ENCODE measurements around the gene TRPM3. TPM values are rescaled to one million over a fixed set of nuclear protein-coding genes. Genes with fewer than 3 reads are reported as not detected.

Gene TRPM3
- total and polyA plus RNA-seq, 2 of the 13 experiments (the other 11 are each of a cell fraction or from before 2014, with no cell fraction given), result not detected

DNA sequence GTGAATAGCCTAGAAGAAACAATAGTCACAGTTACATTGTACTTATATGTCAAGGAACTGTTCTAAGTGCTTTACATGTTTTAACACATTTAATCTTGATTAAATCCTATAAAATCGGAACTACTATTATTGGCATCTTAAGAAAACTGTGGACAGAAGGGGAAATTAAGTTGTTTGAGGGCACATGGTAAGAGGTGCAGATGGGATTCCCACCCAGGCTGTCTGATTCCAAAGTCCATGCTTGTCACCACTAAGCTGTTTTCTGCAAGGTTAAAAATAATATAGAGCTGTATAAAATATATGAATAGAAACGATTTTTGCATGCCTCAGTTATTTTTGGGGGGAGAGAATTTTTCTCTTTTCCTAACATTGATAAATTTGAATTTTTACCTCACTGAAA, 512.4 kb downstream of the TRPM3 start:
- Histone ChIP-seq H3K79me2 (ENCODE audit: insufficient read depth, low read length) (no peaks in the 10 kb centered on the region), H3K9ac (ENCODE audit: insufficient read depth, low read depth, low read length) (no peak overlapping the region), H3K4me1 (ENCODE audit: insufficient read depth, low read length) (no peaks in the 10 kb centered on the region), H3K27me3 (ENCODE audit: control insufficient read depth in 1 of 2, insufficient read depth in 2 of 2, low read length in 2 of 2) (no peaks in the 10 kb centered on the region), H3K9me3 (ENCODE audit: low read length) (no peaks in the 10 kb centered on the region), H3K4me2 (ENCODE audit: low read depth, low read length) (no peak overlapping the region), H3K27ac (ENCODE audit: extremely low read length, insufficient read depth, low read length) (no peak overlapping the region), H3K4me3 (replicated peaks in 1 of 3; ENCODE audit: insufficient read depth in 1 of 3, low read depth in 2 of 3, low read length in 3 of 3) (no peak overlapping the region), H3K36me3 (replicated peaks in 1 of 2; ENCODE audit: control insufficient read depth in 1 of 2, insufficient read depth in 2 of 2, low read length in 2 of 2) (no peaks in the 10 kb centered on the region), H2AFZ (ENCODE audit: low read length) (no peak overlapping the region), H4K20me1 (ENCODE audit: insufficient read depth, low read length) (no peaks in the 10 kb centered on the region)
- BruUV-seq (replicated peaks), result no TSS peak
- no peak for ATAC-seq
- TF ChIP-seq ZNF431 (CRISPR knock-in tag; IDR thresholded peaks at IDR 0.05; ENCODE audit: borderline replicate concordance, low read depth) (no peak), ZNF605 (CRISPR knock-in tag; IDR thresholded peaks at IDR 0.05) (no peak), ZSCAN25 (CRISPR knock-in tag; IDR thresholded peaks at IDR 0.05) (no peak), CHD2 (IDR thresholded peaks at IDR 0.05; ENCODE audit: low read depth, low read length) (no peak), ZNF563 (CRISPR knock-in tag; IDR thresholded peaks at IDR 0.05) (no peak), SKI (IDR thresholded peaks at IDR 0.05; ENCODE audit: partially characterized antibody) (no peak), TCF7 (IDR thresholded peaks at IDR 0.05; ENCODE audit: low read depth) (no peak), ZNF256 (CRISPR knock-in tag; conservative IDR thresholded peaks at IDR 0.05) (no peak), IRX3 (CRISPR knock-in tag; IDR thresholded peaks at IDR 0.05; ENCODE audit: borderline replicate concordance, low read depth) (no peak), ZNF570 (CRISPR knock-in tag; IDR thresholded peaks at IDR 0.05; ENCODE audit: borderline replicate concordance) (no peak), RORA (CRISPR knock-in tag; IDR thresholded peaks at IDR 0.05) (no peak), ZNF34 (CRISPR knock-in tag; IDR thresholded peaks at IDR 0.05; ENCODE audit: borderline replicate concordance) (no peak)
- TF ChIP-seq, protein P1, sequence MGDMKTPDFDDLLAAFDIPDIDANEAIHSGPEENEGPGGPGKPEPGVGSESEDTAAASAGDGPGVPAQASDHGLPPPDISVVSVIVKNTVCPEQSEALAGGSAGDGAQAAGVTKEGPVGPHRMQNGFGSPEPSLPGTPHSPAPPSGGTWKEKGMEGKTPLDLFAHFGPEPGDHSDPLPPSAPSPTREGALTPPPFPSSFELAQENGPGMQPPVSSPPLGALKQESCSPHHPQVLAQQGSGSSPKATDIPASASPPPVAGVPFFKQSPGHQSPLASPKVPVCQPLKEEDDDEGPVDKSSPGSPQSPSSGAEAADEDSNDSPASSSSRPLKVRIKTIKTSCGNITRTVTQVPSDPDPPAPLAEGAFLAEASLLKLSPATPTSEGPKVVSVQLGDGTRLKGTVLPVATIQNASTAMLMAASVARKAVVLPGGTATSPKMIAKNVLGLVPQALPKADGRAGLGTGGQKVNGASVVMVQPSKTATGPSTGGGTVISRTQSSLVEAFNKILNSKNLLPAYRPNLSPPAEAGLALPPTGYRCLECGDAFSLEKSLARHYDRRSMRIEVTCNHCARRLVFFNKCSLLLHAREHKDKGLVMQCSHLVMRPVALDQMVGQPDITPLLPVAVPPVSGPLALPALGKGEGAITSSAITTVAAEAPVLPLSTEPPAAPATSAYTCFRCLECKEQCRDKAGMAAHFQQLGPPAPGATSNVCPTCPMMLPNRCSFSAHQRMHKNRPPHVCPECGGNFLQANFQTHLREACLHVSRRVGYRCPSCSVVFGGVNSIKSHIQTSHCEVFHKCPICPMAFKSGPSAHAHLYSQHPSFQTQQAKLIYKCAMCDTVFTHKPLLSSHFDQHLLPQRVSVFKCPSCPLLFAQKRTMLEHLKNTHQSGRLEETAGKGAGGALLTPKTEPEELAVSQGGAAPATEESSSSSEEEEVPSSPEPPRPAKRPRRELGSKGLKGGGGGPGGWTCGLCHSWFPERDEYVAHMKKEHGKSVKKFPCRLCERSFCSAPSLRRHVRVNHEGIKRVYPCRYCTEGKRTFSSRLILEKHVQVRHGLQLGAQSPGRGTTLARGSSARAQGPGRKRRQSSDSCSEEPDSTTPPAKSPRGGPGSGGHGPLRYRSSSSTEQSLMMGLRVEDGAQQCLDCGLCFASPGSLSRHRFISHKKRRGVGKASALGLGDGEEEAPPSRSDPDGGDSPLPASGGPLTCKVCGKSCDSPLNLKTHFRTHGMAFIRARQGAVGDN (CRISPR knock-in tag; IDR thresholded peaks at IDR 0.05), result no peak
- TF ChIP-seq, protein P2, sequence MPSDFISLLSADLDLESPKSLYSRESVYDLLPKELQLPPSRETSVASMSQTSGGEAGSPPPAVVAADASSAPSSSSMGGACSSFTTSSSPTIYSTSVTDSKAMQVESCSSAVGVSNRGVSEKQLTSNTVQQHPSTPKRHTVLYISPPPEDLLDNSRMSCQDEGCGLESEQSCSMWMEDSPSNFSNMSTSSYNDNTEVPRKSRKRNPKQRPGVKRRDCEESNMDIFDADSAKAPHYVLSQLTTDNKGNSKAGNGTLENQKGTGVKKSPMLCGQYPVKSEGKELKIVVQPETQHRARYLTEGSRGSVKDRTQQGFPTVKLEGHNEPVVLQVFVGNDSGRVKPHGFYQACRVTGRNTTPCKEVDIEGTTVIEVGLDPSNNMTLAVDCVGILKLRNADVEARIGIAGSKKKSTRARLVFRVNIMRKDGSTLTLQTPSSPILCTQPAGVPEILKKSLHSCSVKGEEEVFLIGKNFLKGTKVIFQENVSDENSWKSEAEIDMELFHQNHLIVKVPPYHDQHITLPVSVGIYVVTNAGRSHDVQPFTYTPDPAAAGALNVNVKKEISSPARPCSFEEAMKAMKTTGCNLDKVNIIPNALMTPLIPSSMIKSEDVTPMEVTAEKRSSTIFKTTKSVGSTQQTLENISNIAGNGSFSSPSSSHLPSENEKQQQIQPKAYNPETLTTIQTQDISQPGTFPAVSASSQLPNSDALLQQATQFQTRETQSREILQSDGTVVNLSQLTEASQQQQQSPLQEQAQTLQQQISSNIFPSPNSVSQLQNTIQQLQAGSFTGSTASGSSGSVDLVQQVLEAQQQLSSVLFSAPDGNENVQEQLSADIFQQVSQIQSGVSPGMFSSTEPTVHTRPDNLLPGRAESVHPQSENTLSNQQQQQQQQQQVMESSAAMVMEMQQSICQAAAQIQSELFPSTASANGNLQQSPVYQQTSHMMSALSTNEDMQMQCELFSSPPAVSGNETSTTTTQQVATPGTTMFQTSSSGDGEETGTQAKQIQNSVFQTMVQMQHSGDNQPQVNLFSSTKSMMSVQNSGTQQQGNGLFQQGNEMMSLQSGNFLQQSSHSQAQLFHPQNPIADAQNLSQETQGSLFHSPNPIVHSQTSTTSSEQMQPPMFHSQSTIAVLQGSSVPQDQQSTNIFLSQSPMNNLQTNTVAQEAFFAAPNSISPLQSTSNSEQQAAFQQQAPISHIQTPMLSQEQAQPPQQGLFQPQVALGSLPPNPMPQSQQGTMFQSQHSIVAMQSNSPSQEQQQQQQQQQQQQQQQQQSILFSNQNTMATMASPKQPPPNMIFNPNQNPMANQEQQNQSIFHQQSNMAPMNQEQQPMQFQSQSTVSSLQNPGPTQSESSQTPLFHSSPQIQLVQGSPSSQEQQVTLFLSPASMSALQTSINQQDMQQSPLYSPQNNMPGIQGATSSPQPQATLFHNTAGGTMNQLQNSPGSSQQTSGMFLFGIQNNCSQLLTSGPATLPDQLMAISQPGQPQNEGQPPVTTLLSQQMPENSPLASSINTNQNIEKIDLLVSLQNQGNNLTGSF (CRISPR knock-in tag; IDR thresholded peaks at IDR 0.05), result no peak
- DNase-seq (ENCODE audit: low spot score), result no peak
- no peak for FAIRE-seq
- 22% methylated on average over 2 of the region's 2 CpGs for WGBS (ENCODE audit: low lambda C conversion rate)
- POLR2A ChIA-PET, result no interaction called here
- in situ Hi-C loops (cut with HindIII; ENCODE audit: extremely low pct_ligation_motif_present, low pct_unique_long_range_greater_than_20kb), result no loop called here
- CTCF ChIA-PET (ENCODE audit: low intra/inter-chr PET ratio, low total read pairs), result no interaction called here
- intact Hi-C loops (cut with micrococcal nuclease; ENCODE audit: unreplicated experiment), result no loop called here

All from HepG2 (cell line).